Fibroblast of mammary gland (primary cell): ENCODE measurements around the gene LCA5.

ENCODE experiments used
- DNase-seq: peaks from one replicate; pipeline ENCODE4 v3.0.0-alpha.2; 2010; ENCODE audit warnings: low read depth
- H3K4me3 ChIP-seq: 2 replicates; pipeline ENCODE4 v1.5.1; 2011; ENCODE audit warnings: low read depth, mild to moderate bottlenecking, low read length, moderate library complexity; ENCODE audit not compliant: control insufficient read depth
- CTCF ChIP-seq: conservative IDR thresholded peaks from 2 replicates; pipeline ENCODE4 v1.5.1; 2011; ENCODE audit warnings: low read depth, low read length, inconsistent platforms; ENCODE audit not compliant: control insufficient read depth, insufficient read depth

Gene LCA5

GRCh38 chr6:79570129-79571029 lies 33.1 kb upstream of the LCA5 start:
- DNase-seq, result peak; percentile 54
- no peak overlapping the region for H3K4me3 ChIP-seq
- TF ChIP-seq CTCF, result peak; percentile 68

- no peak for DNase-seq
- no peak for TF ChIP-seq CTCF
These were observed 31.8 kb upstream of the LCA5 start for GRCh38 chr6:79568996-79569395.

GRCh38 chr6:79564636-79565035 lies 27.4 kb upstream of the LCA5 start:
- H3K4me3 ChIP-seq, result no peak overlapping the region
- no peak for DNase-seq
- TF ChIP-seq CTCF, result no peak

More at GRCh38 chr6:79568996-79569395, 31.8 kb upstream of the LCA5 start:
- no peak overlapping the region for H3K4me3 ChIP-seq

- no peak overlapping the region for H3K4me3 ChIP-seq
- DNase-seq, result no peak
- TF ChIP-seq CTCF, result no peak
These were observed 22.5 kb upstream of the LCA5 start for GRCh38 chr6:79559706-79560105.

- DNase-seq, result peak; percentile 15
- H3K4me3 ChIP-seq, result no peak overlapping the region
- no peak for TF ChIP-seq CTCF
These were observed 20.6 kb upstream of the LCA5 start for GRCh38 chr6:79557673-79558467.

GRCh38 chr6:79554305-79554704 lies 17.1 kb upstream of the LCA5 start:
- H3K4me3 ChIP-seq, result no peak overlapping the region
- no peak for TF ChIP-seq CTCF

More at GRCh38 chr6:79554305-79554704, 17.1 kb upstream of the LCA5 start:
- DNase-seq, result no peak
